Measurements from ENCODE around the gene GRAP2.

GRAP2 gene

DNA sequence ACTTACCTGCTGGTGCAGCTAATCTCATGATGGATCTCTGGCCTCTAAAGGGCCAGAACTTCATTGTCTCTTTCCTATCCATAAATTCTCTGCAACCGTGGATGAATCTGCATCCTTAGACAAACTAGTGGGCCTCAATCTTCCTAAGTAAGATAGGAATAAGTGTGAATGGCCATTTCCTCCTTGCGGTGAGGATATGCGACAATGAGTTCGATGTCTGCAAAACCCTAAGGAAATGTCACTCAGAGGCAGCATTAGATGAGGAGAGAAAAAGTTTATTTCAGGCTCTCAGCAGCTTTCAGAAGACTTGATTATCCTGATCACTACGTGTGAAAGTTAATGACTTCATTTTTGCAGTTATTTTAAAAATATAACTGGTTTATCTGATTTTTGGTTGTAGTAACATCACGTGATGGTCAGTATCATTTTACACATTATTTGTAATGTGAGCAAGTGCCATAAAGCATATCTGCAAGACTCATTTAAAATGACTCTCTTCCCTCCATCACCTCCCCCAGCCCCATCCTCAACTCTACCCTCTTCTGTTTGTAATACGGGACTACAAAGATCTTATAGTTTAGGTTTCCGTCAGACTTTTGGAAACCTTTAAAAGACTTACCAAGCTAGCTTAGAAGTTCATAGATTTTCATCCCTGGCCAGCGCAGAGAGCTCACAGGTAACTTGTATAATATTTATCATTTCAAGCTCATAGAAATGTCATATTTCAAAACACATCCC, 10.2 kb downstream of the GRAP2 start:
- no peak for DNase-seq (ENCODE audit: low spot score)
- Histone ChIP-seq H3K27ac (no peak overlapping the region), H3K4me3 (no peak overlapping the region)
- TF ChIP-seq, protein P1, sequence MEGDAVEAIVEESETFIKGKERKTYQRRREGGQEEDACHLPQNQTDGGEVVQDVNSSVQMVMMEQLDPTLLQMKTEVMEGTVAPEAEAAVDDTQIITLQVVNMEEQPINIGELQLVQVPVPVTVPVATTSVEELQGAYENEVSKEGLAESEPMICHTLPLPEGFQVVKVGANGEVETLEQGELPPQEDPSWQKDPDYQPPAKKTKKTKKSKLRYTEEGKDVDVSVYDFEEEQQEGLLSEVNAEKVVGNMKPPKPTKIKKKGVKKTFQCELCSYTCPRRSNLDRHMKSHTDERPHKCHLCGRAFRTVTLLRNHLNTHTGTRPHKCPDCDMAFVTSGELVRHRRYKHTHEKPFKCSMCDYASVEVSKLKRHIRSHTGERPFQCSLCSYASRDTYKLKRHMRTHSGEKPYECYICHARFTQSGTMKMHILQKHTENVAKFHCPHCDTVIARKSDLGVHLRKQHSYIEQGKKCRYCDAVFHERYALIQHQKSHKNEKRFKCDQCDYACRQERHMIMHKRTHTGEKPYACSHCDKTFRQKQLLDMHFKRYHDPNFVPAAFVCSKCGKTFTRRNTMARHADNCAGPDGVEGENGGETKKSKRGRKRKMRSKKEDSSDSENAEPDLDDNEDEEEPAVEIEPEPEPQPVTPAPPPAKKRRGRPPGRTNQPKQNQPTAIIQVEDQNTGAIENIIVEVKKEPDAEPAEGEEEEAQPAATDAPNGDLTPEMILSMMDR (IDR thresholded peaks at IDR 0.05), result no peak

DNA sequence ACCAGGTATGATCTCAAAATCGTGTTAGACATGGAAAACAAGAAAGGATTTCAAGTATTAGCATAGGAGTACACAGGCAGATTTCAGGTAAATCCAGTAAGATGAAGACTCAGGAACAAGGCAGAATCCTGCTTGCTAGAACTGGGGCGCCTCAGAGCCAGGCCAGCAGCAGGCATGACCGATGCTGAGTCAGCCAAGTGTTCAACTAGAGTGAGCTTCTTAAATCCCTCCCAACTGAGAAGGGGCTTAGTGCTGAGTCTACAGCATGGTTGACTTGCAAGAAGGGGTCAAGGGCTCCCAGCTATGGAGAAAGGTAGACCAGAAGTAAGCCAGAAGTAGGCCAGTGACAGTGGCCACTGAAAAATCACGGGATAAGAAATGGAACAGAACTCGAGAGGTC, 12.4 kb downstream of the GRAP2 start:
- H3K27ac ChIP-seq, result no peak overlapping the region
- H3K4me3 ChIP-seq, result no peak overlapping the region
- TF ChIP-seq, protein P1 (IDR thresholded peaks at IDR 0.05), result no peak
- DNase-seq (ENCODE audit: low spot score), result no peak

DNA sequence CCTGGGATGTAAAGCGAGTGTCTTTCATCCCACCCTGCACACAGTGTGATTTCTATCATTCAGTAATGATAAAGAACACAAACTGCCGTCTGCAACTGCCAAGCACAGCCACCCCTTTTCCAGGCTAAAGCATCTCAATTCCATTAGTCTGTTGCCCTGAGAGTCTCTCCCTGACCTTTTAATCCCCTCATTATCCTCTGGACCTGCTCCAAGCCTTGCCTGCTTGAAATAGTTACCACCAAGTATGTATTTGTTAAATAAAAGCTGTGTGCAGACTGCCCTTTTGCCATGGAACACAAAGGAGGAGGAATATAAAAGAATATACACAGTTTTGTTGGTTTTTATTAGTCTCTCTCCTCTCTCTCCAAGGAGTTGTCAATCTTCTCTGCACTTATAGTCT, 13.0 kb downstream of the GRAP2 start:
- TF ChIP-seq, protein P1 (IDR thresholded peaks at IDR 0.05), result no peak
- Histone ChIP-seq H3K27ac (no peak overlapping the region), H3K4me3 (no peak overlapping the region)
- DNase-seq (ENCODE audit: low spot score), result no peak

DNA sequence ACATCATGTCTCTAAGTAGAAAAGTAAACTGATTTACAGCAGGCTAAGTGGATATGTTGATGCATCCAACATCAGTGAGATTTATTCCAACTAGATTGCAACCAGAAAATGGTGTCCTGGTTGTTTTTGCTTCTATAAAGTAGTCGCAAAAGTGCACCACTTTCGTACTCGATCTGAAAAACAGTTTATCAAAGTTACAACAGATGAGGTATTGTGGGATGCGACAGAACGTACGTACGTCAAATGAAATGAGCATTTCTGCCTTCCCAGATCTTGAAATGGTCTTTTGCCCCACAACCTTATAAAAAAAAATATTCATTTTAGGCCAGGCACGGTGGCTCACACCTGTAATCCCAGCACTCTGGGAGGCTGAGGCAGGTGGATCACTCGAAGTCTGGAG, 13.7 kb downstream of the GRAP2 start:
- Histone ChIP-seq H3K27ac (no peak overlapping the region), H3K4me3 (no peak overlapping the region)
- DNase-seq (ENCODE audit: low spot score), result no peak
- TF ChIP-seq, protein P1 (IDR thresholded peaks at IDR 0.05), result no peak

DNA sequence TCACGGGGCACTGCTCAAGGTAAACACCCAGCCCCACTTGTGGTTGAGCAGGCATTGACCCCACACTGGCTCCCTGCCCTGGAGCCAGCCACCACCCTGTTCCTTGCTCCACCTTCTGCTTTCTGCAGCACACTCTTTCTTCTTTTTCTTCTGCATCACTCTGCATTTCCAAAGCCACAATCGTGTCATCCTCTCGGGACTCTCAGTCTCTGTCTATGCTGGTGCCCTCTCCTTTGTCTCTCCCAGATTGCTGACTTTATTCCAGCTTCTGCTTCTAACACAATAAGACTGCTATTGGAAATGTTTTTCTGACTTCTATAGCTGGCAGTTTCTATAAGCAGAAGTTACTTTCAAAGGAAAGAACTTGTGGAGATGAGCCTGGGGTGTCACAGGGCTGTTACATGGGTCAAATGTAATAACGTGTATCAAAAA, 14.4 kb downstream of the GRAP2 start:
- no peak overlapping the region for H3K4me3 ChIP-seq
- TF ChIP-seq, protein P1 (IDR thresholded peaks at IDR 0.05), result no peak
- no peak overlapping the region for H3K27ac ChIP-seq
- DNase-seq (ENCODE audit: low spot score), result no peak

DNA sequence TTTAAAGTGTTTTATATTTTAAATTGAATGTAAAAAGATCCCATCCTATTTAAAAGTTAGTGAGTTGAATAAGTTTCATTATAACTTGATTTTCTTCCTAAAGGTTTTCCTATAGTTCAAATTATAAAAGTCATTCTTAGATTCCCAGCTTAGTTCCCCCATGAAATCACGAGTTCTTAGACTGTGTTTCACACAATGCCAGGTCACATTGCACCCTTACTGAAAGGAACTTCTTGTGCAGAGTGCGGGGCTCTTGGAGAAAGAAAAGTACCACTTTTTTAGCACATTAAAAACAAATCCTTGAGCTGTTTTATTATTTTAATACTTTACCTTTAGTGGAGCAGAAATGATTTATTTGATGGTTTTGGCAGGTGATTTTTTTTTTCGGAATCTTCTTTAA, 15.6 kb downstream of the GRAP2 start:
- TF ChIP-seq, protein P1 (IDR thresholded peaks at IDR 0.05), result no peak
- Histone ChIP-seq H3K4me3 (no peak overlapping the region), H3K27ac (no peak overlapping the region)
- DNase-seq (ENCODE audit: low spot score), result no peak

DNA sequence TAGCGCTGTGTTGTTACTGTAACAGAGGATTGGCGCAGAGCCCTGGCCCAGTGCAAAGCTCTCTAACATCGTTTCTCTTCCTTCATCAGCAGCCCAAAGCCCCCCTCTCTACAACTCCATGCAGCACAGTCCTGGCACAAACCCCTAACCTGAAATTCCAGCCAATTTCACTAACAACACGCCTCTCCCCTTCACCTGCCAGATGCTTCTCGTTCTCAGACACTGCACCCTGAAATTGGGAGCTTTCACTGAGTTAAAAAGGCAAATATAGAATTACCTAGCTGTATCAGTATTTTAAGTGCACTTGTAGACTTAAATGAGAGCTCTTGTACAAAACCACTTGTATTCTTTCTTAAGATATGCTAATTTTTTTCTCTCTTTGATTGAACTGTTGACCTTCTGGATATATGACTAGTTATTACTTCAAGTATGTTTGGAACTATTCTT, 16.3 kb downstream of the GRAP2 start:
- Histone ChIP-seq H3K4me3 (no peak overlapping the region), H3K27ac (no peak overlapping the region)
- no peak for DNase-seq (ENCODE audit: low spot score)
- TF ChIP-seq, protein P1 (IDR thresholded peaks at IDR 0.05), result no peak
